ENCODE measurements around the gene LETM1. TPM values are rescaled to one million over a fixed set of nuclear protein-coding genes. Genes with fewer than 3 reads are reported as not detected.

The LETM1 gene
- total and polyA plus RNA-seq, 4 experiments from 2014 or later = 6.5 to 42.8 (median 25.5) TPM

- Mint-ChIP-seq H3K27me3 (no peaks in the 10 kb centered on the region), H3K4me1 (no peaks in the 10 kb centered on the region), H3K27ac (no peak overlapping the region), H3K36me3 (peaks cover 0 to 2% of the 10 kb centered on the region in 2 donors), H3K9me3 (no peaks in the 10 kb centered on the region), H3K4me3 (no peak overlapping the region)
- ChIA-PET POLR2A (ENCODE audit: partially characterized antibody) (no interaction called here), CTCF (ENCODE audit: partially characterized antibody) (interaction anchor here (0.9 kb wide), 2 partner anchors 43 to 95 kb away, joined by 3 read pairs; no protein-coding TSS in a partner anchor)
- no peak overlapping the region for H3K4me3 ChIP-seq (ENCODE audit: low read length in 2 of 2)
- no peaks in the 10 kb centered on the region for H3K36me3 ChIP-seq (ENCODE audit: insufficient read depth, low read length)
- no peaks in the 10 kb centered on the region for H3K27me3 ChIP-seq (ENCODE audit: insufficient read depth, low read length)
- no peaks in the 10 kb centered on the region for H3K9me3 ChIP-seq (ENCODE audit: control insufficient read depth in 1 of 2, low read length in 2 of 2)
- intact Hi-C loops (cut with micrococcal nuclease) = no loop called here
- no peak for DNase-seq
- no peak overlapping the region for H3K27ac ChIP-seq (ENCODE audit: low read depth, low read length)
- no peaks in the 10 kb centered on the region for H3K4me1 ChIP-seq (ENCODE audit: insufficient read depth, low read length)
These were observed 67.5 kb downstream of the LETM1 start for GRCh38 chr4:1788254-1788973.

DNA sequence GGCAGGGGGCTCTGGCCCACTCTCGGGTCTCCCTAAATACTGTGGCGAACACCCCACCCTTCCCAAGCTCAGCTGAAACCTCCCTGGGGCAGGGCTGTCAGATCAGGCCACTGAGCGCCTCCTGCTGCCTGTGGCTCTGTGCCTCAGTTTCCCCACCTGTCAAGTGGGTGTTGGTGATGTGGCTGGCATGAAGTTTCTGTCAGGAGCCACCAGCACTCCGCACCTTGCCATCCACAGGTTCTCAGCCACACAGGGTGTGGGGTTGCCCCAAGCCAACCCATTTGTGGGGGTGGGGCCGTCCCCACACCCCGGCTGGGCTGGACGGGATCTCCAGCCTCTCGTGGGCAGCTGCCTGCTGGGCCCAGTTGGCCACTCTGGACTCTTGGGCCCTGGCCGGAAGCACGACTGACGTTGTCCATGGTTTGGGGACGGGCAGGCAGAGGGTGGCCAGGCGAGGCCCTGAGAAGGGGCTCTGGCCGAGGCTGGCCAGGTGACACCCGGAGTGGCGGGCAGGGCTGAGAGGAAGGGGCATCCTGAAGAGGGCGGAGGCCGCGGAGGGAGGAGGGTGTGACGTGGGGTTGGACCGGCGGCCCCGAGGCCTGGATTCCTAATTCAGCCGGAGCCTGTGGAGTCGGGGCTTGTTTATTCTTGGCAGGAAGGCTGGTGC lies 68.4 kb downstream of the LETM1 start:
- intact Hi-C loops (cut with micrococcal nuclease) = no loop called here
- CTCF ChIA-PET (ENCODE audit: partially characterized antibody) = no interaction called here
- H3K9me3 ChIP-seq (ENCODE audit: control insufficient read depth in 1 of 2, low read length in 2 of 2) = no peaks in the 10 kb centered on the region
- Mint-ChIP-seq H3K4me1 (no peaks in the 10 kb centered on the region), H3K36me3 (peaks cover 0 to 2% of the 10 kb centered on the region in 2 donors), H3K4me3 (no peak overlapping the region), H3K27ac (no peak overlapping the region), H3K27me3 (no peaks in the 10 kb centered on the region), H3K9me3 (no peaks in the 10 kb centered on the region)
- no peak overlapping the region for H3K27ac ChIP-seq (ENCODE audit: low read depth, low read length)
- H3K4me1 ChIP-seq (ENCODE audit: insufficient read depth, low read length) = no peaks in the 10 kb centered on the region
- no peaks in the 10 kb centered on the region for H3K36me3 ChIP-seq (ENCODE audit: insufficient read depth, low read length)
- no peak for DNase-seq
- no peak overlapping the region for H3K4me3 ChIP-seq (ENCODE audit: low read length in 2 of 2)
- POLR2A ChIA-PET (ENCODE audit: partially characterized antibody) = no interaction called here
- H3K27me3 ChIP-seq (ENCODE audit: insufficient read depth, low read length) = no peaks in the 10 kb centered on the region

GRCh38 chr4:1786544-1787362 lies 69.2 kb downstream of the LETM1 start:
- Mint-ChIP-seq H3K9me3 (no peaks in the 10 kb centered on the region), H3K4me3 (no peak overlapping the region), H3K27ac (no peak overlapping the region), H3K27me3 (no peaks in the 10 kb centered on the region), H3K4me1 (no peaks in the 10 kb centered on the region), H3K36me3 (peaks cover 0 to 2% of the 10 kb centered on the region in 2 donors)
- H3K36me3 ChIP-seq (ENCODE audit: insufficient read depth, low read length) = no peaks in the 10 kb centered on the region
- H3K9me3 ChIP-seq (ENCODE audit: control insufficient read depth in 1 of 2, low read length in 2 of 2) = no peaks in the 10 kb centered on the region
- DNase-seq = no peak
- POLR2A ChIA-PET (ENCODE audit: partially characterized antibody) = no interaction called here
- H3K27ac ChIP-seq (ENCODE audit: low read depth, low read length) = no peak overlapping the region
- intact Hi-C loops (cut with micrococcal nuclease) = no loop called here
- H3K27me3 ChIP-seq (ENCODE audit: insufficient read depth, low read length) = no peaks in the 10 kb centered on the region
- H3K4me3 ChIP-seq (ENCODE audit: low read length in 2 of 2) = no peak overlapping the region
- no peaks in the 10 kb centered on the region for H3K4me1 ChIP-seq (ENCODE audit: insufficient read depth, low read length)
- CTCF ChIA-PET (ENCODE audit: partially characterized antibody) = no interaction called here

DNA sequence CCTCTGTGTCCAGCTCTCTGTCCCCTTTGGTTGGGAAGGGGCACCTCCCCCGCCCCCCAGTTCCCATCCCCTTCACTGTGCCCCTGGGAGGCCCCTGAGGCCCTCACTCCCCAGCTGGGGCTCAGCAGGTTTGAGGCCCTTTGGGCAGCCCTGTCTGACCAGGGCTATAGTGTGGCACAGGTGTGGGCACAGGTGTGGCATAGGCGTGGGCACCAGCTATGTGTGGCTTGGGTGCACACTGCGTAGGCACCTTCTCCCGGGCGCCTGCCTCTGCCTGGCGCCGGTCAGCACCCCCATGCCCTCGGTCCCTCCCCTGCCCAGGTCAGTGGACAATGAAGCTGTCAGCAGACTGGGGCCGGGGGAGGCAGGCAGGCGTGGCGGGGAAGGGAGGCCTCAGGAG lies 70.4 kb downstream of the LETM1 start:
- Mint-ChIP-seq H3K27ac (no peak overlapping the region), H3K36me3 (peaks cover 0 to 2% of the 10 kb centered on the region in 2 donors), H3K4me1 (no peaks in the 10 kb centered on the region), H3K4me3 (no peak overlapping the region), H3K9me3 (no peaks in the 10 kb centered on the region), H3K27me3 (no peaks in the 10 kb centered on the region)
- ChIA-PET CTCF (ENCODE audit: partially characterized antibody) (interaction anchor here (0.9 kb wide), 1 partner anchor 22 kb away, joined by 3 read pairs; no protein-coding TSS in a partner anchor), POLR2A (ENCODE audit: partially characterized antibody) (no interaction called here)
- Histone ChIP-seq H3K9me3 (ENCODE audit: control insufficient read depth in 1 of 2, low read length in 2 of 2) (no peaks in the 10 kb centered on the region), H3K27ac (ENCODE audit: low read depth, low read length) (no peak overlapping the region), H3K27me3 (ENCODE audit: insufficient read depth, low read length) (no peaks in the 10 kb centered on the region), H3K36me3 (ENCODE audit: insufficient read depth, low read length) (no peaks in the 10 kb centered on the region), H3K4me1 (ENCODE audit: insufficient read depth, low read length) (no peaks in the 10 kb centered on the region), H3K4me3 (ENCODE audit: low read length in 2 of 2) (no peak overlapping the region)
- DNase-seq = no peak
- intact Hi-C loops (cut with micrococcal nuclease) = no loop called here

DNA sequence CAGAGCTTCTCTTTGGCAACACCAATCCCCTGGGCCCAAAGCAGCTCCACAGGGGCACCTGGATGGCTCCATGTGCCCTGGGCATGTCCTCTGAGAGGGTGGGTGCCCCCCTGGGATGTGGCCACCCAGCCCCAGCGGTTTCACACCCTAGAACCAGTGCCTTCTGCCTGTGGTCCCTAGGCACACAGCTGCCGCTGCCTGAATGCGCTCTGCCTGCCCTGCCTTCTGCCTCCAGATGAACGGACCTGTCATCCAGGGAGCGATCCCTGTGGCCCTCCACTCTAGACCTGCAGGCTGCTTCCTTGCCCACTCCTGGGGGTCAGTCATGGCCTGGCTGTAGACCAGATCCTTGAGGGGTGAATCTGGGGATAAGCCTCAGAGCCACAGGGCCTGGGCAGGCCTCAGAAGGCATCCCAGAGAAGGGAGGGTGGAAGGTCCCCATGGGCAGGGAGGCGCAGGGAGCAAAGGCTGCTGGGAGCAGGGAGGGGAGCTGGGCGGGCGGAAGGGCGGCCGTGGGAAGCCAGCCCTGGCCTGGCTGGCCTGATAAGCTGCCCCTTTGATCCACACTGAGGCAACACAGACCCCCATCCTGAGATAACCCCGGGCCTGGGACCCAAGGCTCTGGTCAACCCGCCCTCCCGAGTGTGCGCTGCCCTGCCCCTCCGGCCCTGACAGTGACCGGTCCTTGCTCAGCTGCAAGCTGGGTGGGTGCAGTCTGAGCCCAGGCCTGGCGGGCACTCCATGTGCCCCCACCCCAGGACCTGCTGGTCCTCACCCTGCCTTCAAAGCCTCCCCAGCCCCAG lies 71.0 kb downstream of the LETM1 start:
- intact Hi-C loops (cut with micrococcal nuclease) = no loop called here
- H3K27ac Mint-ChIP-seq = no peak overlapping the region
- no peaks in the 10 kb centered on the region for H3K36me3 Mint-ChIP-seq
- Histone ChIP-seq H3K27me3 (ENCODE audit: insufficient read depth, low read length) (no peaks in the 10 kb centered on the region), H3K27ac (ENCODE audit: low read depth, low read length) (no peak overlapping the region), H3K36me3 (ENCODE audit: insufficient read depth, low read length) (no peaks in the 10 kb centered on the region), H3K9me3 (ENCODE audit: control insufficient read depth in 1 of 2, low read length in 2 of 2) (no peaks in the 10 kb centered on the region), H3K4me3 (ENCODE audit: low read length in 2 of 2) (no peak overlapping the region), H3K4me1 (ENCODE audit: insufficient read depth, low read length) (no peaks in the 10 kb centered on the region)
- DNase-seq = no peak
- no peaks in the 10 kb centered on the region for H3K9me3 Mint-ChIP-seq
- no peak overlapping the region for H3K4me3 Mint-ChIP-seq
- H3K4me1 Mint-ChIP-seq = no peaks in the 10 kb centered on the region
- no peaks in the 10 kb centered on the region for H3K27me3 Mint-ChIP-seq
- ChIA-PET CTCF (ENCODE audit: partially characterized antibody) (interaction anchor here (0.9 kb wide), 1 partner anchor 23 kb away, joined by 3 read pairs; no protein-coding TSS in a partner anchor), POLR2A (ENCODE audit: partially characterized antibody) (no interaction called here)

DNA sequence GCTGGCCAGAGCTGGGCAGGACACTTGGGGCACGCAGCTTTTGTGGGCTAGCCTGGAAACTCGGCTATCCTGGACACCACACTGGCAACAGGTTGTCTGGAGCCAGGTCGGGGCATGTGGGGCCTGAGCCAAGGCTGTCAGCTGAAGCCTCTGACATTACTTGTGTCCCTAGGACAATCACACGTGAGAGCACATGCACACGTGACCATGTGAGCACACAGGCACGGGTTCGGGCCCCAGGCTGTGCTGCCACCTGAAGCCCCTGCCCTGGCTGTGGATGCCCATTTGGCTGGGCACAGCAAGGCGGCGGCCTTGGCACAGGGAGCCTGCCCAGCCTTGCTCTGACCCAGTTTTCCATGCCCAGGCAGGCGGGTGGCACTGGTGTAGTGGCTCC lies 71.6 kb downstream of the LETM1 start:
- no peak overlapping the region for H3K27ac ChIP-seq (ENCODE audit: low read depth, low read length)
- no peaks in the 10 kb centered on the region for H3K27me3 Mint-ChIP-seq
- no peaks in the 10 kb centered on the region for H3K36me3 Mint-ChIP-seq
- H3K9me3 Mint-ChIP-seq = no peaks in the 10 kb centered on the region
- no peak overlapping the region for H3K4me3 Mint-ChIP-seq
- H3K9me3 ChIP-seq (ENCODE audit: control insufficient read depth in 1 of 2, low read length in 2 of 2) = no peaks in the 10 kb centered on the region
- intact Hi-C loops (cut with micrococcal nuclease) = no loop called here
- ChIA-PET CTCF (ENCODE audit: partially characterized antibody) (no interaction called here), POLR2A (ENCODE audit: partially characterized antibody) (no interaction called here)
- H3K36me3 ChIP-seq (ENCODE audit: insufficient read depth, low read length) = no peaks in the 10 kb centered on the region
- H3K4me1 ChIP-seq (ENCODE audit: insufficient read depth, low read length) = no peaks in the 10 kb centered on the region
- DNase-seq = no peak
- no peak overlapping the region for H3K4me3 ChIP-seq (ENCODE audit: low read length in 2 of 2)
- H3K4me1 Mint-ChIP-seq = no peaks in the 10 kb centered on the region
- no peak overlapping the region for H3K27ac Mint-ChIP-seq
- no peaks in the 10 kb centered on the region for H3K27me3 ChIP-seq (ENCODE audit: insufficient read depth, low read length)

GRCh38 chr4:1783970-1784369 lies 72.0 kb downstream of the LETM1 start:
- DNase-seq = no peak
- Histone ChIP-seq H3K27ac (ENCODE audit: low read depth, low read length) (no peak overlapping the region), H3K27me3 (ENCODE audit: insufficient read depth, low read length) (no peaks in the 10 kb centered on the region), H3K4me1 (ENCODE audit: insufficient read depth, low read length) (no peaks in the 10 kb centered on the region), H3K9me3 (ENCODE audit: control insufficient read depth in 1 of 2, low read length in 2 of 2) (no peaks in the 10 kb centered on the region), H3K4me3 (ENCODE audit: low read length in 2 of 2) (no peak overlapping the region), H3K36me3 (ENCODE audit: insufficient read depth, low read length) (no peaks in the 10 kb centered on the region)
- H3K36me3 Mint-ChIP-seq = no peaks in the 10 kb centered on the region
- H3K4me3 Mint-ChIP-seq = no peak overlapping the region
- no peaks in the 10 kb centered on the region for H3K27me3 Mint-ChIP-seq
- H3K4me1 Mint-ChIP-seq = no peaks in the 10 kb centered on the region
- ChIA-PET POLR2A (ENCODE audit: partially characterized antibody) (no interaction called here), CTCF (ENCODE audit: partially characterized antibody) (no interaction called here)
- H3K27ac Mint-ChIP-seq = no peak overlapping the region
- no peaks in the 10 kb centered on the region for H3K9me3 Mint-ChIP-seq
- intact Hi-C loops (cut with micrococcal nuclease) = no loop called here
